SK-N-SH (cell line): ENCODE data around the gene TDRD1.

Experiments used
- CTCF ChIP-seq: fragments of 200-600 bp; sonication (generic); IDR thresholded peaks from 2 replicates; pipeline ENCODE4 v1.6.1; 2017; ENCODE audit warnings: antibody characterized with exemption, mild to moderate bottlenecking, moderate library complexity
- EZH2phosphoT487 ChIP-seq: fragments of 200-600 bp; sonication (generic); IDR thresholded peaks from 2 replicates; pipeline ENCODE4 v1.6.1; 2017; ENCODE audit warnings: low read depth, mixed run types, mild to moderate bottlenecking, antibody characterized with exemption, moderate library complexity, borderline replicate concordance
- FOSL2 ChIP-seq: IDR thresholded peaks from 2 replicates; pipeline ENCODE4 v1.4.0; 2012; ENCODE audit warnings: low read depth, mild to moderate bottlenecking, moderate library complexity, borderline replicate concordance
- GABPA ChIP-seq: IDR thresholded peaks from 2 replicates; pipeline ENCODE4 v1.4.0; 2012; ENCODE audit warnings: low read depth, mild to moderate bottlenecking
- TAF1 ChIP-seq: IDR thresholded peaks from 2 replicates; pipeline ENCODE4 v1.6.1; 2012; ENCODE audit warnings: low read depth, mild to moderate bottlenecking, low read length, moderate library complexity, borderline replicate concordance
- TCF12 ChIP-seq: IDR thresholded peaks from 2 replicates; pipeline ENCODE4 v1.4.0; 2012
- TEAD4 ChIP-seq: IDR thresholded peaks from 2 replicates; pipeline ENCODE4 v1.4.0; 2012; ENCODE audit warnings: mild to moderate bottlenecking, borderline replicate concordance; ENCODE audit not compliant: insufficient read depth
- TF ChIP-seq, protein P1 (sequence below): IDR thresholded peaks from 2 replicates; pipeline ENCODE4 v1.6.1; 2012; ENCODE audit warnings: mild to moderate bottlenecking, low read depth, low read length, moderate library complexity

GRCh38 chr10:114246679-114247305, 67.6 kb downstream of the TDRD1 start:
- TF ChIP-seq, protein P1, sequence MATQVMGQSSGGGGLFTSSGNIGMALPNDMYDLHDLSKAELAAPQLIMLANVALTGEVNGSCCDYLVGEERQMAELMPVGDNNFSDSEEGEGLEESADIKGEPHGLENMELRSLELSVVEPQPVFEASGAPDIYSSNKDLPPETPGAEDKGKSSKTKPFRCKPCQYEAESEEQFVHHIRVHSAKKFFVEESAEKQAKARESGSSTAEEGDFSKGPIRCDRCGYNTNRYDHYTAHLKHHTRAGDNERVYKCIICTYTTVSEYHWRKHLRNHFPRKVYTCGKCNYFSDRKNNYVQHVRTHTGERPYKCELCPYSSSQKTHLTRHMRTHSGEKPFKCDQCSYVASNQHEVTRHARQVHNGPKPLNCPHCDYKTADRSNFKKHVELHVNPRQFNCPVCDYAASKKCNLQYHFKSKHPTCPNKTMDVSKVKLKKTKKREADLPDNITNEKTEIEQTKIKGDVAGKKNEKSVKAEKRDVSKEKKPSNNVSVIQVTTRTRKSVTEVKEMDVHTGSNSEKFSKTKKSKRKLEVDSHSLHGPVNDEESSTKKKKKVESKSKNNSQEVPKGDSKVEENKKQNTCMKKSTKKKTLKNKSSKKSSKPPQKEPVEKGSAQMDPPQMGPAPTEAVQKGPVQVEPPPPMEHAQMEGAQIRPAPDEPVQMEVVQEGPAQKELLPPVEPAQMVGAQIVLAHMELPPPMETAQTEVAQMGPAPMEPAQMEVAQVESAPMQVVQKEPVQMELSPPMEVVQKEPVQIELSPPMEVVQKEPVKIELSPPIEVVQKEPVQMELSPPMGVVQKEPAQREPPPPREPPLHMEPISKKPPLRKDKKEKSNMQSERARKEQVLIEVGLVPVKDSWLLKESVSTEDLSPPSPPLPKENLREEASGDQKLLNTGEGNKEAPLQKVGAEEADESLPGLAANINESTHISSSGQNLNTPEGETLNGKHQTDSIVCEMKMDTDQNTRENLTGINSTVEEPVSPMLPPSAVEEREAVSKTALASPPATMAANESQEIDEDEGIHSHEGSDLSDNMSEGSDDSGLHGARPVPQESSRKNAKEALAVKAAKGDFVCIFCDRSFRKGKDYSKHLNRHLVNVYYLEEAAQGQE: no peak
- no peak for TF ChIP-seq EZH2phosphoT487
- TF ChIP-seq CTCF: no peak
- TF ChIP-seq TCF12: no peak
- TF ChIP-seq FOSL2: no peak
- TF ChIP-seq GABPA: no peak
- TF ChIP-seq TEAD4: no peak
- no peak for TF ChIP-seq TAF1
